A549 (cell line): ENCODE data around the gene PDGFB. TPM values are rescaled to one million over a fixed set of nuclear protein-coding genes. Genes with fewer than 3 reads are reported as not detected.

Source experiments
- ATAC-seq, 2 experiments: fragments of 200-7000 bp in 1 of 2; fragments of >200 bp in 1 of 2; cut with Nextera tagmentation in 1 of 2; cut with Tn5 transposase in 1 of 2; 3 replicates each; pipeline versions ENCODE4 v1.8.0 to v1.9.1; 2018 to 2020; ENCODE audit warnings: mild to moderate bottlenecking in 1 of 2, moderate library complexity in 1 of 2
- CTCF ChIA-PET: fragments of 300-600 bp; sonication (Branson Sonifier 250); formaldehyde crosslinking; extraction: SDS; loops from one replicate; lab custom pipeline; 2021; ENCODE audit warnings: antibody characterized with exemption, inconsistent platforms; lab: Yijun Ruan, JAX
- POLR2A ChIA-PET: fragments of 350-600 bp; formaldehyde crosslinking; extraction: SDS; loops from one replicate; lab custom pipeline; 2021; ENCODE audit warnings: antibody characterized with exemption, inconsistent platforms; lab: Yijun Ruan, JAX
- DNase-seq, 2 experiments: peaks; one replicate each; pipeline versions ENCODE4 v3.0.0 to v3.0.0-alpha.2; 2011 to 2016; ENCODE audit warnings: low read depth in 1 of 2, low spot score in 1 of 2
- FAIRE-seq: peaks from 2 replicates; lab custom pipeline; 2011; peaks lifted over from hg19 to GRCh38; lab: Jason Lieb, UNC
- H3K27ac ChIP-seq, 2 experiments: fragments of >200 bp; sonication (Bioruptor Twin); formaldehyde crosslinking; 3 replicates each; pipeline ENCODE4 v1.5.1; 2016 to 2017
- H3K4me1 ChIP-seq: fragments of >200 bp; sonication (Bioruptor Twin); formaldehyde crosslinking; 3 replicates; pipeline ENCODE4 v1.6.1; 2016
- H3K4me2 ChIP-seq: fragments of >200 bp; sonication (Bioruptor Twin); formaldehyde crosslinking; 3 replicates; pipeline ENCODE4 v1.6.1; 2016
- H3K4me3 ChIP-seq: fragments of >200 bp; sonication (Bioruptor Twin); formaldehyde crosslinking; 3 replicates; pipeline ENCODE4 v1.5.1; 2016
- H3K9me3 ChIP-seq: fragments of >200 bp; sonication (Bioruptor Twin); formaldehyde crosslinking; 3 replicates; pipeline ENCODE4 v1.6.1; 2016
- CBX2 ChIP-seq: fragments of 200-600 bp; sonication (generic); IDR thresholded peaks from 2 replicates; pipeline ENCODE4 v1.6.1; 2016; ENCODE audit warnings: low read depth, mild to moderate bottlenecking, borderline replicate concordance
- CBX8 ChIP-seq: fragments of 200-600 bp; sonication (generic); IDR thresholded peaks from 2 replicates; pipeline ENCODE4 v1.6.1; 2016
- CHD2 ChIP-seq: fragments of 150-350 bp; IDR thresholded peaks from 2 replicates; pipeline ENCODE4 v1.6.1; 2014; ENCODE audit warnings: low read length; ENCODE audit not compliant: partially characterized antibody
- EHF ChIP-seq: fragments of 250-450 bp; sonication (Bioruptor Pico); IDR thresholded peaks from 2 replicates; pipeline ENCODE4 v1.5.0; 2020; ENCODE audit warnings: mild to moderate bottlenecking
- EHMT2 ChIP-seq: fragments of 200-600 bp; sonication (generic); IDR thresholded peaks from 2 replicates; pipeline ENCODE4 v1.6.1; 2016; ENCODE audit warnings: antibody characterized with exemption, low read depth, mild to moderate bottlenecking, moderate library complexity
- EP300 ChIP-seq, 2 experiments: fragments of >200 bp; sonication (Bioruptor Twin); formaldehyde crosslinking; IDR thresholded peaks; 2 replicates in 1 of 2; 3 replicates in 1 of 2; pipeline ENCODE4 v1.6.1; 2016 to 2017
- FOSL2 ChIP-seq, 2 experiments: fragments of 450-650 bp in 1 of 2; fragments of >200 bp in 1 of 2; sonication (Bioruptor Twin) in 1 of 2; formaldehyde crosslinking; IDR thresholded peaks; 2 replicates each; pipeline versions ENCODE4 v1.5.0 to v1.6.1; 2016 to 2020; ENCODE audit warnings: mild to moderate bottlenecking in 1 of 2, moderate library complexity in 1 of 2
- FOXS1 ChIP-seq: fragments of 250-450 bp; sonication (Bioruptor Pico); IDR thresholded peaks from 2 replicates; pipeline ENCODE4 v1.5.0; 2020; ENCODE audit warnings: mild to moderate bottlenecking, moderate library complexity
- HDAC2 ChIP-seq: fragments of 200-600 bp; sonication (generic); IDR thresholded peaks from 2 replicates; pipeline ENCODE4 v1.6.1; 2016
- HOXA7 ChIP-seq: fragments of 250-450 bp; sonication (Bioruptor Pico); IDR thresholded peaks from 2 replicates; pipeline ENCODE4 v1.5.0; 2020; ENCODE audit warnings: mild to moderate bottlenecking, moderate library complexity
- HOXB13 ChIP-seq: fragments of 250-450 bp; sonication (Bioruptor Pico); IDR thresholded peaks from 2 replicates; pipeline ENCODE4 v1.5.0; 2020; ENCODE audit warnings: low read depth, mild to moderate bottlenecking, moderate library complexity
- HOXB5 ChIP-seq: fragments of 250-450 bp; sonication (Bioruptor Pico); IDR thresholded peaks from 2 replicates; pipeline ENCODE4 v1.5.0; 2020; ENCODE audit warnings: mild to moderate bottlenecking, moderate library complexity
- KDM5A ChIP-seq: fragments of 200-600 bp; sonication (generic); IDR thresholded peaks from 2 replicates; pipeline ENCODE4 v1.6.1; 2016; ENCODE audit warnings: antibody characterized with exemption, mild to moderate bottlenecking
- MAFK ChIP-seq: fragments of 450-650 bp; IDR thresholded peaks from 2 replicates; pipeline ENCODE4 v1.6.1; 2014; ENCODE audit not compliant: partially characterized antibody
- MAZ ChIP-seq: fragments of 150-350 bp; IDR thresholded peaks from 2 replicates; pipeline ENCODE4 v1.6.1; 2014; ENCODE audit warnings: antibody characterized with exemption, low read depth, low read length, borderline replicate concordance
- MYC ChIP-seq: IDR thresholded peaks from 2 replicates; pipeline ENCODE4 v1.6.1; 2012; ENCODE audit warnings: mild to moderate bottlenecking, inconsistent platforms, low read length, improper control_type of control experiment, borderline replicate concordance
- NFE2L2 ChIP-seq: fragments of 150-350 bp; conservative IDR thresholded peaks from 2 replicates; pipeline ENCODE4 v1.6.1; 2014; ENCODE audit warnings: low read length
- NPAS2 ChIP-seq: fragments of 250-450 bp; sonication (Bioruptor Pico); IDR thresholded peaks from 2 replicates; pipeline ENCODE4 v1.8.0; 2022; ENCODE audit warnings: mild to moderate bottlenecking, moderate library complexity, borderline replicate concordance
- NR3C1 ChIP-seq: fragments of >200 bp; sonication (Bioruptor Twin); formaldehyde crosslinking; IDR thresholded peaks from 3 replicates; pipeline ENCODE4 v1.6.1; 2017
- POLR2A ChIP-seq: IDR thresholded peaks from 2 replicates; pipeline ENCODE4 v1.6.1; 2012; ENCODE audit warnings: mild to moderate bottlenecking, low read length
- POLR2AphosphoS2 ChIP-seq: conservative IDR thresholded peaks from 2 replicates; pipeline ENCODE4 v1.6.1; 2012; ENCODE audit warnings: low read length, improper control_type of control experiment, inconsistent platforms
- RAD21 ChIP-seq, 2 experiments: fragments of >200 bp in 1 of 2; sonication (Bioruptor Twin) in 1 of 2; formaldehyde crosslinking in 1 of 2; IDR thresholded peaks in 1 of 2; conservative IDR thresholded peaks in 1 of 2; 2 replicates in 1 of 2; 3 replicates in 1 of 2; pipeline ENCODE4 v1.6.1; 2012 to 2018; ENCODE audit warnings: inconsistent platforms in 1 of 2
- RCOR1 ChIP-seq: fragments of 150-350 bp; IDR thresholded peaks from 2 replicates; pipeline ENCODE4 v1.6.1; 2014; ENCODE audit warnings: antibody characterized with exemption, low read length, low read depth
- RNF2 ChIP-seq: fragments of 200-600 bp; sonication (generic); IDR thresholded peaks from 2 replicates; pipeline ENCODE4 v1.6.1; 2016; ENCODE audit warnings: low read depth, mild to moderate bottlenecking, antibody characterized with exemption, moderate library complexity, borderline replicate concordance
- ZC3H11A ChIP-seq: fragments of 450-650 bp; IDR thresholded peaks from 2 replicates; pipeline ENCODE4 v1.6.1; 2014; ENCODE audit warnings: antibody characterized with exemption, mild to moderate bottlenecking
- ZSCAN20 ChIP-seq: fragments of 250-450 bp; sonication (Bioruptor Pico); IDR thresholded peaks from 2 replicates; pipeline ENCODE4 v1.8.0; 2022; ENCODE audit warnings: mild to moderate bottlenecking, moderate library complexity
- WGBS: methylation state at CpG from one replicate; pipeline ENCODE4 v1.1.6; 2017; ENCODE audit errors: missing lambda C conversion rate; 5-methylcytosine and 5-hydroxymethylcytosine counted together
- polyA plus RNA-seq, 4 experiments: library from polyadenylated mRNA; depleted of rRNA in 3 of 4; stranded (reverse); fragments of >200 nt; fragmentation: RNase III in 1 of 4; extraction: RNeasy Plus Mini Kit Qiagen cat#74134 plus additional on column Dnase treatment in 1 of 4; gene quantifications; 2 replicates in 3 of 4; 3 replicates in 1 of 4; pipeline ENCODE4 v1.2.3, GENCODE V29; 2011 to 2017
- TF ChIP-seq, protein P1 (sequence below): fragments of >200 bp; sonication (Bioruptor Twin); formaldehyde crosslinking; IDR thresholded peaks from 2 replicates; pipeline ENCODE4 v1.6.1; 2016
- TF ChIP-seq, protein P2 (sequence below): fragments of 150-350 bp; IDR thresholded peaks from 2 replicates; pipeline ENCODE4 v1.6.1; 2014; ENCODE audit warnings: low read depth, mild to moderate bottlenecking, low read length
- TF ChIP-seq, protein P3 (sequence below): fragments of >200 bp; sonication (Bioruptor Twin); formaldehyde crosslinking; IDR thresholded peaks from 3 replicates; pipeline ENCODE4 v1.5.1; 2016
- TF ChIP-seq, protein P4 (sequence below): fragments of >200 bp; sonication (Bioruptor Twin); formaldehyde crosslinking; IDR thresholded peaks from 3 replicates; pipeline ENCODE4 v1.6.1; 2016
- TF ChIP-seq, protein P5 (sequence below): fragments of 450-650 bp; IDR thresholded peaks from 2 replicates; pipeline ENCODE4 v1.6.1; 2014; ENCODE audit warnings: antibody characterized with exemption
- TF ChIP-seq, protein P6 (sequence below): IDR thresholded peaks from 2 replicates; pipeline ENCODE4 v1.6.1; 2012; ENCODE audit warnings: low read depth, borderline replicate concordance

PDGFB gene
- polyA plus RNA-seq, 2 of the 4 experiments (the other 2 are of a cell fraction) = 2.1 to 4.5 TPM

DNA sequence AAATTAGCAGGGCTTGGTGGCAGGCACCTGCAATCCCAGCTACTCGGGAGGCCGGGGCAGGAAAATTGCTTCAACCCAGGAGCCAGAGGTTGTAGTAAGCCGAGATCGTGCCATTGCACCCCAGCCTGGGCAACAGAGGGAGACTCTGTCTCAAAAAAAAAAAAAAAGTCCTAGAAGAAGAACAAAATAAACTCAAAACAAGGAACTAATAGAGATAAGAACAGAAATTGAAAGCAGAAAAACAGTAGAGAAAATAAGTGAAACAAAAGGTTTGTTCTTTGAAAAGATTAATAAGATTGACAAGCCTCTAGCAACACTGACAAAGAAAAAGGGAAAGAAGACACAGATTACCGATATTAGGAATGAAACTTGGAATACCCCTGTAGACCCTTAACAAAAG is 47.2 kb downstream of the PDGFB start (continued):
- no peak for TF ChIP-seq RAD21 (conservative IDR thresholded peaks at IDR 0.05 in 1 of 2, IDR thresholded peaks at IDR 0.05 in 1 of 2)
- no peak for TF ChIP-seq ZC3H11A
- no peak for TF ChIP-seq HOXB13 (CRISPR knock-in tag)
- no peak for TF ChIP-seq MAZ
- TF ChIP-seq FOSL2 (IDR thresholded peaks at IDR 0.05) = no peak
- TF ChIP-seq FOSL2 (CRISPR knock-in tag; IDR thresholded peaks at IDR 0.05) = no peak
- TF ChIP-seq EHMT2 = no peak

DNA sequence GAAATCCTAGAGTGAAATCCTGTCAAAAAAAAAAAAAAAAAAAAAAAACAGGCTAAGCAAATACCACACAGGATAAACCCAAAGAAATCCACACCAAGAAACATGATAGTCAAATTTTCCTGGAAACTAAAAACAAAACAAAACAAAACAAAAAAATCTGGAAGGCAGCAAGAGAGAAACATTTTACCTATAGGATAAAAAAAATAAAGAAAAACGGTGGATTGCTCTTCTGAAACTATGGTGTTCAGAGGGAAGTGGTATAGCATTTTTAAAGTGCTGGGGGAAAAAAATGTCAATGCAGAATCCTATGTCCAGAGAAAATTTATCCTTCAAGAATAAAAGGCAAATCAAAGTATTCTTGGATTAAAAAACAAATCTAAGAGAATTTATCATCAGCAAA is 50.7 kb downstream of the PDGFB start:
- ATAC-seq (no peak), DNase-seq (no peak), FAIRE-seq (no peak)
- TF ChIP-seq MYC (no peak), EP300 (IDR thresholded peaks at IDR 0.05) (no peak), CHD2 (no peak), ZSCAN20 (CRISPR knock-in tag) (no peak), EHF (CRISPR knock-in tag) (no peak), HOXA7 (CRISPR knock-in tag) (no peak), POLR2AphosphoS2 (no peak), CBX2 (no peak), NFE2L2 (no peak), RNF2 (no peak), CBX8 (no peak), HDAC2 (no peak), RCOR1 (no peak), POLR2A (no peak)
- TF ChIP-seq, protein P1, sequence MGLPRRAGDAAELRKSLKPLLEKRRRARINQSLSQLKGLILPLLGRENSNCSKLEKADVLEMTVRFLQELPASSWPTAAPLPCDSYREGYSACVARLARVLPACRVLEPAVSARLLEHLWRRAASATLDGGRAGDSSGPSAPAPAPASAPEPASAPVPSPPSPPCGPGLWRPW = no peak
- TF ChIP-seq, protein P2, sequence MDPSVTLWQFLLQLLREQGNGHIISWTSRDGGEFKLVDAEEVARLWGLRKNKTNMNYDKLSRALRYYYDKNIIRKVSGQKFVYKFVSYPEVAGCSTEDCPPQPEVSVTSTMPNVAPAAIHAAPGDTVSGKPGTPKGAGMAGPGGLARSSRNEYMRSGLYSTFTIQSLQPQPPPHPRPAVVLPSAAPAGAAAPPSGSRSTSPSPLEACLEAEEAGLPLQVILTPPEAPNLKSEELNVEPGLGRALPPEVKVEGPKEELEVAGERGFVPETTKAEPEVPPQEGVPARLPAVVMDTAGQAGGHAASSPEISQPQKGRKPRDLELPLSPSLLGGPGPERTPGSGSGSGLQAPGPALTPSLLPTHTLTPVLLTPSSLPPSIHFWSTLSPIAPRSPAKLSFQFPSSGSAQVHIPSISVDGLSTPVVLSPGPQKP = no peak
- TF ChIP-seq, protein P3, sequence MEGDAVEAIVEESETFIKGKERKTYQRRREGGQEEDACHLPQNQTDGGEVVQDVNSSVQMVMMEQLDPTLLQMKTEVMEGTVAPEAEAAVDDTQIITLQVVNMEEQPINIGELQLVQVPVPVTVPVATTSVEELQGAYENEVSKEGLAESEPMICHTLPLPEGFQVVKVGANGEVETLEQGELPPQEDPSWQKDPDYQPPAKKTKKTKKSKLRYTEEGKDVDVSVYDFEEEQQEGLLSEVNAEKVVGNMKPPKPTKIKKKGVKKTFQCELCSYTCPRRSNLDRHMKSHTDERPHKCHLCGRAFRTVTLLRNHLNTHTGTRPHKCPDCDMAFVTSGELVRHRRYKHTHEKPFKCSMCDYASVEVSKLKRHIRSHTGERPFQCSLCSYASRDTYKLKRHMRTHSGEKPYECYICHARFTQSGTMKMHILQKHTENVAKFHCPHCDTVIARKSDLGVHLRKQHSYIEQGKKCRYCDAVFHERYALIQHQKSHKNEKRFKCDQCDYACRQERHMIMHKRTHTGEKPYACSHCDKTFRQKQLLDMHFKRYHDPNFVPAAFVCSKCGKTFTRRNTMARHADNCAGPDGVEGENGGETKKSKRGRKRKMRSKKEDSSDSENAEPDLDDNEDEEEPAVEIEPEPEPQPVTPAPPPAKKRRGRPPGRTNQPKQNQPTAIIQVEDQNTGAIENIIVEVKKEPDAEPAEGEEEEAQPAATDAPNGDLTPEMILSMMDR = no peak
- H3K4me1 ChIP-seq = no peaks in the 10 kb centered on the region
- H3K4me3 ChIP-seq = no peak overlapping the region
- 0% methylated on average over 1 of the region's 1 CpG for WGBS
- POLR2A ChIA-PET = no interaction called here
- no peaks in the 10 kb centered on the region for H3K9me3 ChIP-seq
- no peak overlapping the region for H3K27ac ChIP-seq
- CTCF ChIA-PET = interaction anchor here (2.0 kb wide), 1 partner anchor 23 kb away, joined by 5 read pairs; no protein-coding TSS in a partner anchor
- H3K4me2 ChIP-seq = no peak overlapping the region

DNA sequence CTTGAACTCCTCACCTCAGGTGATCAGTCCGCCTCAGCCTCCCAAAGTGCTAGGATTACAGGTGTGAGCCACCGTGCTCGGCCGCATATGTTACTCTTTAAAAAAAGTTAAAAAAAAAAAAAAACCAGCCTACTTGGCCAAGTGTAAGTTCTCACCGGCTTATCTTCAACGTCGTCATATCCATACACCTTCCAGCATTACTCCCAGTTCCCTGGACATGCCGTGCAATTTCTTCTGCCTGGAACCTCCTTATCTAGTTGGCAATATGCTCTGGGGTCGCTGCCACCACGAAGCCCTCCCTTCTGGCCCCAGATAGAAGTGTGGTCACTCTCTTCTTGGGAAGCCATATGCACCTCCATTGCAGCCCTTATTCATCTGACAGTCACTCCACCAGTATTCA is 56.0 kb downstream of the PDGFB start:
- no peak for ATAC-seq
- TF ChIP-seq NPAS2 (CRISPR knock-in tag) (no peak), MAZ (no peak), HOXB5 (no peak), KDM5A (no peak), EHF (CRISPR knock-in tag) (no peak), MAFK (no peak), FOSL2 (IDR thresholded peaks at IDR 0.05) (no peak), FOSL2 (CRISPR knock-in tag; IDR thresholded peaks at IDR 0.05) (no peak), HOXA7 (CRISPR knock-in tag) (no peak), RNF2 (no peak), FOXS1 (no peak), POLR2A (no peak), NR3C1 (no peak), RAD21 (conservative IDR thresholded peaks at IDR 0.05 in 1 of 2, IDR thresholded peaks at IDR 0.05 in 1 of 2) (no peak)
- TF ChIP-seq, protein P4, sequence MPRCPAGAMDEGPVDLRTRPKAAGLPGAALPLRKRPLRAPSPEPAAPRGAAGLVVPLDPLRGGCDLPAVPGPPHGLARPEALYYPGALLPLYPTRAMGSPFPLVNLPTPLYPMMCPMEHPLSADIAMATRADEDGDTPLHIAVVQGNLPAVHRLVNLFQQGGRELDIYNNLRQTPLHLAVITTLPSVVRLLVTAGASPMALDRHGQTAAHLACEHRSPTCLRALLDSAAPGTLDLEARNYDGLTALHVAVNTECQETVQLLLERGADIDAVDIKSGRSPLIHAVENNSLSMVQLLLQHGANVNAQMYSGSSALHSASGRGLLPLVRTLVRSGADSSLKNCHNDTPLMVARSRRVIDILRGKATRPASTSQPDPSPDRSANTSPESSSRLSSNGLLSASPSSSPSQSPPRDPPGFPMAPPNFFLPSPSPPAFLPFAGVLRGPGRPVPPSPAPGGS = no peak
- TF ChIP-seq, protein P5, sequence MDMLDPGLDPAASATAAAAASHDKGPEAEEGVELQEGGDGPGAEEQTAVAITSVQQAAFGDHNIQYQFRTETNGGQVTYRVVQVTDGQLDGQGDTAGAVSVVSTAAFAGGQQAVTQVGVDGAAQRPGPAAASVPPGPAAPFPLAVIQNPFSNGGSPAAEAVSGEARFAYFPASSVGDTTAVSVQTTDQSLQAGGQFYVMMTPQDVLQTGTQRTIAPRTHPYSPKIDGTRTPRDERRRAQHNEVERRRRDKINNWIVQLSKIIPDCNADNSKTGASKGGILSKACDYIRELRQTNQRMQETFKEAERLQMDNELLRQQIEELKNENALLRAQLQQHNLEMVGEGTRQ = no peak
- TF ChIP-seq, protein P6, sequence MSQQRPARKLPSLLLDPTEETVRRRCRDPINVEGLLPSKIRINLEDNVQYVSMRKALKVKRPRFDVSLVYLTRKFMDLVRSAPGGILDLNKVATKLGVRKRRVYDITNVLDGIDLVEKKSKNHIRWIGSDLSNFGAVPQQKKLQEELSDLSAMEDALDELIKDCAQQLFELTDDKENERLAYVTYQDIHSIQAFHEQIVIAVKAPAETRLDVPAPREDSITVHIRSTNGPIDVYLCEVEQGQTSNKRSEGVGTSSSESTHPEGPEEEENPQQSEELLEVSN = no peak
- 77% methylated on average over 10 of the region's 10 CpGs for WGBS
- no peak for DNase-seq
- H3K9me3 ChIP-seq = no peaks in the 10 kb centered on the region
- H3K27ac ChIP-seq = no peak overlapping the region
- H3K4me3 ChIP-seq = no peak overlapping the region
- CTCF ChIA-PET = no interaction called here
- H3K4me1 ChIP-seq = no peaks in the 10 kb centered on the region
- H3K4me2 ChIP-seq = no peak overlapping the region
- POLR2A ChIA-PET = no interaction called here
- FAIRE-seq = no peak
